ENCODE results near the gene CARNS1. TPM values are rescaled to one million over a fixed set of nuclear protein-coding genes. Genes with fewer than 3 reads are reported as not detected.

CARNS1 gene
- total RNA-seq, 6 experiments from 2014 or later: 0.05 to 0.14 (median 0.06) TPM; not detected in 1

DNA sequence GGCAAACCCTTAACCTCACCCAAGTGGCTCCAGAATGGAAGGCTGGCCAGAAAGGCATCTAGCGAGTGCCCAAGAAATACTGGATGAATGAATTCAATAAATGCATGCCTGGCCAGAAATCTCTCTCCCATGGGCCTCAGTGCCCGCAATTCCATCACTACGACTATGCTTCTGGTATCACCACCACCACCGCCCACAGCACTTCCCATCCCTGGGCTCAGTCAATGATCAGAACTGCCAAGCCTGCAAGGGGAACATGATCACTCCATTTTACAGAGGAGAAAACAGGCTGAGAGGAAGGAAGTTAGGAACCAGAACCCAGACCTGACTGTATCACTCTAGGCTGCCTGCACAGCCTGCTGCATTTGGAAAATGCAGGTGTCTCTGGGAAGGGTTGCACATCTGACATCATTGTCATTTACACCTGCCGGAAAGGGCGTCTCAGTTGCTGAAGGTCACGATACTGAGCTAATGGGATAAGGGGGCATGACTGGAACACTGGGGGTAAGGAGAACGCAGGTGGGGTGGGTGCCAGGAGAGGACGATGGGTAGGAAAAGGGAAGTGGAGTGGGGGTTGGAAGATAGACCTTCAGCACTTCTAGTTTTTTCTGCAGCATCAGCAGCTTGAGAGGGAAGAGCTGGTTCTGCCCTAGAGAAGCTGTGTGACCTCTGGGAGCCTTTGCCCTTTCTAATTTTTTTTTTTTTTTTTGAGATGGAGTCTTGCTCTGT lies 33.8 kb downstream of the CARNS1 start:
- no peak overlapping the region for H3K27ac Mint-ChIP-seq
- no peaks in the 10 kb centered on the region for H3K36me3 Mint-ChIP-seq (ENCODE audit: low read depth)
- H3K27me3 Mint-ChIP-seq (ENCODE audit: insufficient read depth): peaks cover 18% of the 10 kb centered on the region
- TF ChIP-seq, protein P1, sequence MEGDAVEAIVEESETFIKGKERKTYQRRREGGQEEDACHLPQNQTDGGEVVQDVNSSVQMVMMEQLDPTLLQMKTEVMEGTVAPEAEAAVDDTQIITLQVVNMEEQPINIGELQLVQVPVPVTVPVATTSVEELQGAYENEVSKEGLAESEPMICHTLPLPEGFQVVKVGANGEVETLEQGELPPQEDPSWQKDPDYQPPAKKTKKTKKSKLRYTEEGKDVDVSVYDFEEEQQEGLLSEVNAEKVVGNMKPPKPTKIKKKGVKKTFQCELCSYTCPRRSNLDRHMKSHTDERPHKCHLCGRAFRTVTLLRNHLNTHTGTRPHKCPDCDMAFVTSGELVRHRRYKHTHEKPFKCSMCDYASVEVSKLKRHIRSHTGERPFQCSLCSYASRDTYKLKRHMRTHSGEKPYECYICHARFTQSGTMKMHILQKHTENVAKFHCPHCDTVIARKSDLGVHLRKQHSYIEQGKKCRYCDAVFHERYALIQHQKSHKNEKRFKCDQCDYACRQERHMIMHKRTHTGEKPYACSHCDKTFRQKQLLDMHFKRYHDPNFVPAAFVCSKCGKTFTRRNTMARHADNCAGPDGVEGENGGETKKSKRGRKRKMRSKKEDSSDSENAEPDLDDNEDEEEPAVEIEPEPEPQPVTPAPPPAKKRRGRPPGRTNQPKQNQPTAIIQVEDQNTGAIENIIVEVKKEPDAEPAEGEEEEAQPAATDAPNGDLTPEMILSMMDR (IDR thresholded peaks at IDR 0.05): no peak
- no peaks in the 10 kb centered on the region for H3K4me1 Mint-ChIP-seq (ENCODE audit: low read depth)
- H3K9me3 Mint-ChIP-seq: no peaks in the 10 kb centered on the region
- H3K4me3 Mint-ChIP-seq: no peak overlapping the region
- DNase-seq: no peak

DNA sequence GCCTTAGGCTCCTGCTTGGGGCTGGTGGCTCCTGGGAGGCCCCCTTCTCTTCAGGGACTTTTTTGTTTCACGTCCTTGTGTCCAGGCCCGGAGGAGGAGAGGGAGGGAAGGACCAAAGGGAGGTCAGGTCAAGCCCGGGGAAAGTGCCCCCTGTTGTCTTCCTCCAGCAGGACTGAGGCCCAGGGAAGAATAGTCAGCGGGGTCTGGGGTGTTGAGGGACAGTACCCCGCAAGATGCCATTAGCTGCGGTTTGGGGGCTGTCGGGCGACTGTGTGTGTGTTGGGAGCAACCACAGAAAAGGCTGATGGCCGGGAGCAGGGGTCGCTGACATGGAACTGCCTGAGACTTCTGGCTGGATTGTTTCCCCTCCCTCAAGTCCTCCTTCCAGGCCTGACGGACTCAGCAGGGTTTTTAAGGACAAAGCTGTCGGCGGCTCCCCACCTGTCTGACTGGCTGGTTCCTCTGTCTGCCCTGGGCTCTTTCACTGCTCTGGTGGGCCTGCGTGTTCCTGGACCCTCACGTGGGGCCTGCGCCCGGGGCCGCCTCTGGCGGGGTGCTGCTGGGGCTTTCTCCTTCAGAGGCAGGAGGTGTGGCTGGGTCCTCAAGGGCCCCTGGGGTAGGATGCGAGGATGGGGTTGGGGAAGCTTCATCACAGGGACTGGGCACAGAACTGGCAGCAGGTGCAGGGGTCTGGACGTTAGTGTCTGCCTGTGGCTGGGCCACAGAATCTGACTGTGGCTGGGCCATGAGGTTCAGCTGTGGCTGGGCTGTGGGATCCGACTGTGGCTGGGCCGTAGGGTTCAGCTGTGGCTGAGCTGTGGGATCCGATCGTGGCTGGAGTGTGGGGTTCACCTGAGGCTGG lies 35.5 kb downstream of the CARNS1 start:
- Mint-ChIP-seq H3K27ac (no peak overlapping the region), H3K27me3 (ENCODE audit: insufficient read depth) (peaks cover 18% of the 10 kb centered on the region), H3K36me3 (ENCODE audit: low read depth) (no peaks in the 10 kb centered on the region), H3K4me1 (ENCODE audit: low read depth) (no peaks in the 10 kb centered on the region), H3K4me3 (no peak overlapping the region), H3K9me3 (no peaks in the 10 kb centered on the region)
- TF ChIP-seq, protein P1 (IDR thresholded peaks at IDR 0.05): no peak
- no peak for DNase-seq

DNA sequence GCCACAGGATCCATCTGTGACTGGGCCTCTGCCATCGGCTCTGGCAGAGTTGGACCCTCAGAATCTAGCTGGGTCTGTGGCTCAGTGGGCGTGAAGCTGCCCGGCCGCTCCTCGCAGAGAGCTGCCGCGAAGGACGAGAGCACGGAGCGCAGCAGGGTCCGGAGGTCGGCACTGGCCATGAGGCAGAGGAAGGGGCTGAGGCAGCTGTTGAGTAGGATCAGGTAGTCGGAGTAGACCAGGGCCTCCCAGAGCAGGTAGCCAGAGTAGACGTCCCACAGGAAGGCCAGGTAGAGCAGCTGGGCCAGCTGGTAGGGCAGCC lies 36.1 kb downstream of the CARNS1 start:
- TF ChIP-seq, protein P1 (IDR thresholded peaks at IDR 0.05): no peak
- no peaks in the 10 kb centered on the region for H3K9me3 Mint-ChIP-seq
- H3K4me1 Mint-ChIP-seq (ENCODE audit: low read depth): no peaks in the 10 kb centered on the region
- DNase-seq: no peak
- H3K4me3 Mint-ChIP-seq: no peak overlapping the region
- peaks cover 18% of the 10 kb centered on the region for H3K27me3 Mint-ChIP-seq (ENCODE audit: insufficient read depth)
- no peaks in the 10 kb centered on the region for H3K36me3 Mint-ChIP-seq (ENCODE audit: low read depth)
- H3K27ac Mint-ChIP-seq: no peak overlapping the region

DNA sequence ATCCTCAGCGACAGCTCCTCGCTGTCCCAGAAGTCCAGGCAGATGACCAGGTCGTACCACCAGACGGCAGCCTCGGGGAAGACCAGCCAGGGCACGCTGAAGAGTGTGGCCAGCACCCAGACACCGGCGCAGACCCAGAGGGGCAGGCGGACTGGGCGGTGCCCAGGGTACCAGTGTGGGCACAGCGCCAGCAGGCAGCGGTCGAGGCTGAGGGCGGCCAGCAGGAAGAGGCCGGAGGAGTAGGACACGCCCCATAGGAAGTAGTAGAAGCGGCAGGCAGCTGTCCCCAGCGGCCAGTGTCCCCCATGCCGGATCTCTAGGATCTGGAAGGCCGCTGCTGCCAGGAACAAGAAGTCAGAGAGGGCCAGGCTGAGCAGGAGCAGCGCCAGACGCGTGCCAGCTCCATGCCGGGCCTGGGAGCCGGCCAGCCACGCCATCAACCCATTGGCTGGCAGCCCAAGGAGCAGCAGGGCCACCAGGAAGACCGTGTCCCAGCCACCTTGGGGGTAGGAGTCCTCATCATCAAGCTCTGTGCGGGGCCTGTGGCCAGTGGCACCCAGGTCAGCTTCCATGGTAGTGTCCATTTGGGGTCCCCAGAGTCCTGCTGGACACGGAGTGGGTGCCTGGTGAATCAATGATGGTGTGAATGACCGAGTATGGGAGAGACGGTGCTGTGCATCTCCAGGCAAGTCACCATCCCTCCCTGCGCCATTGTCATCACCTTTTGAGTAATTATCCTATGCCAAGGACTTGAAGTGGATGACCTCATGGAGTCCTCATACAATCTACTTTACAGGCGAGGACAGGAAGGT lies 36.9 kb downstream of the CARNS1 start, which contains the start of gene GPR152:
GPR152 (minus strand) TSS at position 589 of the 812 bp plus-strand sequence; CDS start at position 584, 5 bp downstream.
- peaks cover 18% of the 10 kb centered on the region for H3K27me3 Mint-ChIP-seq (ENCODE audit: insufficient read depth)
- no peaks in the 10 kb centered on the region for H3K9me3 Mint-ChIP-seq
- no peak within 1 kb of the TSS for H3K27ac Mint-ChIP-seq
- H3K4me3 Mint-ChIP-seq: no peak within 1 kb of the TSS
- H3K36me3 Mint-ChIP-seq (ENCODE audit: low read depth): no peaks in the 10 kb centered on the region
- TF ChIP-seq, protein P1 (IDR thresholded peaks at IDR 0.05): no peak
- H3K4me1 Mint-ChIP-seq (ENCODE audit: low read depth): no peaks in the 10 kb centered on the region
- DNase-seq: no peak
